HL-60 (cell line): ENCODE results near the gene C10orf71.

Source experiments
- DNase-seq, 2 experiments: peaks; one replicate each; pipeline ENCODE4 v3.0.0-alpha.2; 2010 to 2020; ENCODE audit warnings: low read depth in 1 of 2, low spot score in 1 of 2
- H3K27ac ChIP-seq: fragments of 250-450 bp; sonication (Bioruptor Pico); replicated peaks from 2 replicates; pipeline ENCODE4 v1.5.1; 2020; ENCODE audit warnings: mild to moderate bottlenecking, moderate library complexity
- H3K27me3 ChIP-seq: fragments of 250-450 bp; sonication (Bioruptor Pico); 2 replicates; pipeline ENCODE4 v1.5.1; 2021; ENCODE audit warnings: mild to moderate bottlenecking, moderate library complexity; ENCODE audit not compliant: insufficient read depth, poor library complexity, severe bottlenecking
- H3K4me3 ChIP-seq: replicated peaks from 2 replicates; pipeline ENCODE4 v1.5.1; 2011; ENCODE audit warnings: mild to moderate bottlenecking, control low read depth, low read length; ENCODE audit not compliant: insufficient read depth
- CTCF ChIP-seq: IDR thresholded peaks from one replicate; pipeline ENCODE4 v1.5.1; 2011; ENCODE audit warnings: low read length, control low read depth, inconsistent platforms; ENCODE audit not compliant: insufficient read depth
- GABPA ChIP-seq: IDR thresholded peaks from 2 replicates; pipeline ENCODE4 v1.6.1; 2012; ENCODE audit warnings: low read depth
- POLR2AphosphoS5 ChIP-seq: IDR thresholded peaks from 2 replicates; pipeline ENCODE4 v1.6.1; 2012; ENCODE audit warnings: low read depth
- REST ChIP-seq: IDR thresholded peaks from 2 replicates; pipeline ENCODE4 v1.6.1; 2012; ENCODE audit warnings: low read depth; ENCODE audit not compliant: insufficient replicate concordance
- SPI1 ChIP-seq: IDR thresholded peaks from 2 replicates; pipeline ENCODE4 v1.6.1; 2012; ENCODE audit warnings: low read depth, mild to moderate bottlenecking, borderline replicate concordance
- long read RNA-seq: library from polyadenylated mRNA; unstranded; transcript quantifications from one replicate; pipeline ENCODE4 v2.0.0, GENCODE V29; 2020

The C10orf71 gene
- long read RNA-seq: 0 reads

- DNase-seq: no peak
- no peak for TF ChIP-seq SPI1
- no peak for TF ChIP-seq CTCF
- no peak for TF ChIP-seq POLR2AphosphoS5
- no peak for TF ChIP-seq REST
- TF ChIP-seq GABPA: no peak
- H3K27me3 ChIP-seq: no peaks in the 10 kb centered on the region
- H3K4me3 ChIP-seq: no peak within 1 kb of the TSS
- no peak within 1 kb of the TSS for H3K27ac ChIP-seq
Observed at GRCh38 chr10:49298983-49299815, at the start of gene C10orf71. C10orf71 (plus strand) TSS chr10:49299170; CDS start chr10:49322546, 23,376 bp downstream.

- Histone ChIP-seq H3K27me3 (no peaks in the 10 kb centered on the region), H3K4me3 (no peak overlapping the region), H3K27ac (no peak overlapping the region)
- TF ChIP-seq SPI1: no peak
- no peak for TF ChIP-seq CTCF
- TF ChIP-seq GABPA: no peak
- TF ChIP-seq POLR2AphosphoS5: no peak
- TF ChIP-seq REST: no peak
- no peak for DNase-seq
Observed at GRCh38 chr10:49252313-49253034, 46.5 kb upstream of the C10orf71 start.

- H3K27me3 ChIP-seq: no peaks in the 10 kb centered on the region
Observed at GRCh38 chr10:49253340-49253906, 45.5 kb upstream of the C10orf71 start.

More at GRCh38 chr10:49253340-49253906, 45.5 kb upstream of the C10orf71 start:
- Histone ChIP-seq H3K27ac (no peak overlapping the region), H3K4me3 (no peak overlapping the region)
- no peak for TF ChIP-seq POLR2AphosphoS5
- no peak for TF ChIP-seq GABPA
- no peak for TF ChIP-seq SPI1
- TF ChIP-seq REST: no peak
- no peak for TF ChIP-seq CTCF
- no peak for DNase-seq
